GM12801 (cell line): ENCODE measurements around the gene WDR62.

Experiments used
- TF ChIP-seq, protein P1 (sequence below): IDR thresholded peaks from one replicate; pipeline ENCODE4 v1.5.1; 2011; ENCODE audit warnings: control low read depth; ENCODE audit not compliant: insufficient read length; ENCODE audit errors: extremely low read depth

Gene WDR62

DNA sequence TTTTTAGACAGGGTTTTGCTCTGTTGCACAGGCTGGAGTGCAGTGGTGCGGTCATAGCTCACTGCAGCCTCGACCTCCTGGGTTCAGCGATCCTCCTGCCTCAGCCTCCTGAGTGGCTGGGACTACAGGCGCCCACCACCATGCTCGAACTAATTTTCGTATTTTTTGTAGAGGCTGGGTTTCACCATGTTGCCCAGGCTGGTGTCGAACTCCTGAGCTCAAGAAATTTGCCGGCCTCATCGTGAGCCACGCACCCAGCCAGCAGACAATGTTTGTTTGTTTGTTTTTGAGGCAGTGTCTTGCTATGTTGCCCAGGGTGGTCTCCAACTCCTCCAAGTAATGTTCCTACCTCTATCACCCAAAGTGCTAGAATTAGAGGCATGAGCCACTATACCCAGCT lies 98.4 kb downstream of the WDR62 start:
- TF ChIP-seq, protein P1, sequence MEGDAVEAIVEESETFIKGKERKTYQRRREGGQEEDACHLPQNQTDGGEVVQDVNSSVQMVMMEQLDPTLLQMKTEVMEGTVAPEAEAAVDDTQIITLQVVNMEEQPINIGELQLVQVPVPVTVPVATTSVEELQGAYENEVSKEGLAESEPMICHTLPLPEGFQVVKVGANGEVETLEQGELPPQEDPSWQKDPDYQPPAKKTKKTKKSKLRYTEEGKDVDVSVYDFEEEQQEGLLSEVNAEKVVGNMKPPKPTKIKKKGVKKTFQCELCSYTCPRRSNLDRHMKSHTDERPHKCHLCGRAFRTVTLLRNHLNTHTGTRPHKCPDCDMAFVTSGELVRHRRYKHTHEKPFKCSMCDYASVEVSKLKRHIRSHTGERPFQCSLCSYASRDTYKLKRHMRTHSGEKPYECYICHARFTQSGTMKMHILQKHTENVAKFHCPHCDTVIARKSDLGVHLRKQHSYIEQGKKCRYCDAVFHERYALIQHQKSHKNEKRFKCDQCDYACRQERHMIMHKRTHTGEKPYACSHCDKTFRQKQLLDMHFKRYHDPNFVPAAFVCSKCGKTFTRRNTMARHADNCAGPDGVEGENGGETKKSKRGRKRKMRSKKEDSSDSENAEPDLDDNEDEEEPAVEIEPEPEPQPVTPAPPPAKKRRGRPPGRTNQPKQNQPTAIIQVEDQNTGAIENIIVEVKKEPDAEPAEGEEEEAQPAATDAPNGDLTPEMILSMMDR = no peak
